Measurements from ENCODE around the gene AK2.

GRCh38 chr1:33032126-33032869 is 4.4 kb downstream of the AK2 start:
- TF ChIP-seq CTCF (IDR thresholded peaks at IDR 0.05) = no peak
- TF ChIP-seq POLR2A (IDR thresholded peaks at IDR 0.05; ENCODE audit: low read depth) = no peak
- TF ChIP-seq EP300 (IDR thresholded peaks at IDR 0.05) = no peak
- TF ChIP-seq POLR2AphosphoS5 (IDR thresholded peaks at IDR 0.05) = no peak

All from esophagus muscularis mucosa (tissue), 4 donors.